Fibroblast of the aortic adventitia (primary cell): ENCODE measurements around the gene FILIP1. TPM values are rescaled to one million over a fixed set of nuclear protein-coding genes. Genes with fewer than 3 reads are reported as not detected.

Experiments used
- DNase-seq: peaks from one replicate; pipeline ENCODE4 v3.0.0-alpha.2; 2010; ENCODE audit warnings: low read depth
- H3K4me3 ChIP-seq: 2 replicates; pipeline ENCODE4 v1.5.1; 2011; ENCODE audit warnings: low read depth, mild to moderate bottlenecking, control low read depth, low read length, moderate library complexity
- CTCF ChIP-seq: IDR thresholded peaks from 2 replicates; pipeline ENCODE4 v1.5.1; 2011; ENCODE audit warnings: mild to moderate bottlenecking, low read length, control low read depth, inconsistent platforms; ENCODE audit not compliant: insufficient read depth
- total RNA-seq: library from RNA; depleted of rRNA; stranded (reverse); fragments of >200 nt; gene quantifications from 2 replicates; pipeline ENCODE4 v1.2.3, GENCODE V29; 2012; ENCODE audit warnings: low replicate concordance

Gene FILIP1
- total RNA-seq, 1 donor = 0.45 TPM

- no peak for TF ChIP-seq CTCF
- peak; percentile 51 for DNase-seq
- H3K4me3 ChIP-seq = no peak overlapping the region
These were observed 221.3 kb downstream of the FILIP1 start for GRCh38 chr6:75272145-75272840.

GRCh38 chr6:75268988-75269354 lies 224.6 kb downstream of the FILIP1 start:
- no peak for DNase-seq
- H3K4me3 ChIP-seq = no peak overlapping the region
- no peak for TF ChIP-seq CTCF

- no peak for TF ChIP-seq CTCF
- DNase-seq = no peak
- H3K4me3 ChIP-seq = no peak overlapping the region
These were observed 225.2 kb downstream of the FILIP1 start for GRCh38 chr6:75268121-75268987.

- no peak overlapping the region for H3K4me3 ChIP-seq
- no peak for DNase-seq
- no peak for TF ChIP-seq CTCF
These were observed 226.1 kb downstream of the FILIP1 start for GRCh38 chr6:75267461-75267860.

GRCh38 chr6:75266716-75267291 lies 226.8 kb downstream of the FILIP1 start:
- peak; percentile 81 for TF ChIP-seq CTCF
- no peak overlapping the region for H3K4me3 ChIP-seq
- peak; percentile 76 for DNase-seq

GRCh38 chr6:75263401-75263750 lies 230.2 kb downstream of the FILIP1 start:
- TF ChIP-seq CTCF = no peak
- DNase-seq = no peak
- H3K4me3 ChIP-seq = no peak overlapping the region
